HFF-Myc (cell line): ENCODE data around the gene PRDM16.

ENCODE experiments used
- DNase-seq: peaks from one replicate; pipeline ENCODE4 v3.0.0-alpha.2; 2011; ENCODE audit warnings: low read depth; ENCODE audit errors: extremely low read depth
- H3K4me3 ChIP-seq: replicated peaks from 2 replicates; pipeline ENCODE4 v1.5.1; 2011; ENCODE audit warnings: low read depth, mild to moderate bottlenecking, control low read depth, low read length
- CTCF ChIP-seq: IDR thresholded peaks from 2 replicates; pipeline ENCODE4 v1.5.1; 2012; ENCODE audit warnings: mild to moderate bottlenecking, low read depth, low read length, control low read depth; ENCODE audit errors: missing control alignments

The PRDM16 gene

GRCh38 chr1:3112526-3112925 lies 43.5 kb downstream of the PRDM16 start:
- TF ChIP-seq CTCF: no peak
- no peak for DNase-seq
- H3K4me3 ChIP-seq: no peak overlapping the region

- TF ChIP-seq CTCF: no peak
- no peak overlapping the region for H3K4me3 ChIP-seq
- DNase-seq: no peak
Observed at GRCh38 chr1:3113047-3113740, 44.2 kb downstream of the PRDM16 start.

GRCh38 chr1:3113741-3114056 lies 44.7 kb downstream of the PRDM16 start:
- H3K4me3 ChIP-seq: no peak overlapping the region
- no peak for DNase-seq
- no peak for TF ChIP-seq CTCF

GRCh38 chr1:3114131-3114744 lies 45.2 kb downstream of the PRDM16 start:
- no peak for TF ChIP-seq CTCF
- no peak for DNase-seq
- no peak overlapping the region for H3K4me3 ChIP-seq

- no peak for TF ChIP-seq CTCF
- DNase-seq: no peak
- H3K4me3 ChIP-seq: no peak overlapping the region
Observed at GRCh38 chr1:3114846-3115245, 45.8 kb downstream of the PRDM16 start.

- no peak for DNase-seq
- H3K4me3 ChIP-seq: no peak overlapping the region
- TF ChIP-seq CTCF: no peak
Observed at GRCh38 chr1:3115275-3116149, 46.5 kb downstream of the PRDM16 start.
